H9 (cell line): ENCODE data around the gene AGL. TPM values are rescaled to one million over a fixed set of nuclear protein-coding genes. Genes with fewer than 3 reads are reported as not detected.
"Not testable (repeated sequence)": the region's sequence is repeated elsewhere in the genome, so short reads cannot be mapped to it uniquely, and the experiment has no call there.

Experiments used
- DNase-seq: peaks from one replicate; pipeline ENCODE4 v3.0.0-alpha.2; 2017
- H2AFZ ChIP-seq: one replicate; pipeline ENCODE4 v1.6.1; 2013; ENCODE audit warnings: mild to moderate bottlenecking, low read length, control low read depth, moderate library complexity
- H2AK5ac ChIP-seq: 2 replicates; pipeline ENCODE4 v1.6.1; 2013; ENCODE audit warnings: low read length, control low read depth, mixed read lengths; ENCODE audit not compliant: insufficient read length
- H2BK120ac ChIP-seq: one replicate; pipeline ENCODE4 v1.6.1; 2013; ENCODE audit warnings: low read depth, mild to moderate bottlenecking, low read length, control low read depth, inconsistent platforms; ENCODE audit not compliant: poor library complexity, severe bottlenecking
- H2BK12ac ChIP-seq: 2 replicates; pipeline ENCODE4 v1.6.1; 2013; ENCODE audit warnings: low read length, control low read depth, mixed read lengths, low read depth; ENCODE audit not compliant: insufficient read length
- H2BK15ac ChIP-seq: 2 replicates; pipeline ENCODE4 v1.6.1; 2013; ENCODE audit warnings: low read depth, low read length, control low read depth
- H2BK20ac ChIP-seq: one replicate; pipeline ENCODE4 v1.6.1; 2013; ENCODE audit warnings: low read depth, mild to moderate bottlenecking, low read length, control low read depth, inconsistent platforms; ENCODE audit not compliant: poor library complexity, severe bottlenecking
- H2BK5ac ChIP-seq: 2 replicates; pipeline ENCODE4 v1.6.1; 2013; ENCODE audit warnings: low read length, control low read depth, mixed read lengths; ENCODE audit not compliant: insufficient read length
- H3K14ac ChIP-seq: 2 replicates; pipeline ENCODE4 v1.6.1; 2013; ENCODE audit warnings: low read length, control low read depth; ENCODE audit not compliant: insufficient read depth
- H3K18ac ChIP-seq: 2 replicates; pipeline ENCODE4 v1.6.1; 2013; ENCODE audit warnings: low read depth, mild to moderate bottlenecking, mixed read lengths, low read length, control low read depth; ENCODE audit not compliant: insufficient read length
- H3K23ac ChIP-seq: 2 replicates; pipeline ENCODE4 v1.6.1; 2013; ENCODE audit warnings: low read length, control low read depth, mixed read lengths, low read depth; ENCODE audit not compliant: insufficient read length
- H3K23me2 ChIP-seq: 2 replicates; pipeline ENCODE4 v1.6.1; 2013; ENCODE audit warnings: low read depth, mild to moderate bottlenecking, mixed read lengths, low read length, control low read depth; ENCODE audit not compliant: insufficient read length, poor library complexity, severe bottlenecking
- H3K27ac ChIP-seq: 2 replicates; pipeline ENCODE4 v1.5.1; 2013; ENCODE audit warnings: low read length, control low read depth, mixed read lengths, low read depth; ENCODE audit not compliant: insufficient read length
- H3K27me3 ChIP-seq: 2 replicates; pipeline ENCODE4 v1.6.1; 2013; ENCODE audit warnings: low read length, control low read depth, inconsistent platforms; ENCODE audit not compliant: insufficient read depth
- H3K4ac ChIP-seq: 2 replicates; pipeline ENCODE4 v1.6.1; 2013; ENCODE audit warnings: low read depth, mild to moderate bottlenecking, control low read depth, inconsistent platforms, low read length, moderate library complexity
- H3K4me1 ChIP-seq: 2 replicates; pipeline ENCODE4 v1.6.1; 2013; ENCODE audit warnings: low read length, control low read depth, inconsistent platforms; ENCODE audit not compliant: insufficient read depth
- H3K4me2 ChIP-seq: 2 replicates; pipeline ENCODE4 v1.6.1; 2013; ENCODE audit warnings: low read length, control low read depth, mixed read lengths; ENCODE audit not compliant: insufficient read length, insufficient read depth
- H3K56ac ChIP-seq: 2 replicates; pipeline ENCODE4 v1.6.1; 2013; ENCODE audit warnings: low read depth, mild to moderate bottlenecking, mixed read lengths, low read length, control low read depth; ENCODE audit not compliant: insufficient read length
- H3K79me1 ChIP-seq: 2 replicates; pipeline ENCODE4 v1.6.1; 2013; ENCODE audit warnings: low read depth, mild to moderate bottlenecking, moderate library complexity, low read length, control low read depth, inconsistent platforms; ENCODE audit not compliant: insufficient read depth, poor library complexity, severe bottlenecking
- H3K79me2 ChIP-seq: 2 replicates; pipeline ENCODE4 v1.6.1; 2013; ENCODE audit warnings: low read length, control low read depth, inconsistent platforms; ENCODE audit not compliant: insufficient read depth
- H3K9ac ChIP-seq: 2 replicates; pipeline ENCODE4 v1.6.1; 2013; ENCODE audit warnings: low read length, control low read depth, mixed read lengths; ENCODE audit not compliant: insufficient read length; ENCODE audit errors: extremely low read depth
- H3K9me3 ChIP-seq: one replicate; pipeline ENCODE4 v1.6.1; 2013; ENCODE audit warnings: low read depth, low read length, inconsistent platforms; ENCODE audit not compliant: control insufficient read depth
- H3T11ph ChIP-seq: one replicate; pipeline ENCODE4 v1.6.1; 2013; ENCODE audit warnings: mild to moderate bottlenecking, low read length, control low read depth, inconsistent platforms
- H4K20me1 ChIP-seq: one replicate; pipeline ENCODE4 v1.6.1; 2013; ENCODE audit not compliant: control insufficient read depth, insufficient read length, insufficient read depth
- H4K5ac ChIP-seq: 2 replicates; pipeline ENCODE4 v1.6.1; 2013; ENCODE audit warnings: low read depth, mild to moderate bottlenecking, mixed read lengths, low read length, control low read depth; ENCODE audit not compliant: insufficient read length
- H4K8ac ChIP-seq: replicated peaks from 2 replicates; pipeline ENCODE4 v1.6.1; 2013; ENCODE audit warnings: low read length, control low read depth, mixed read lengths, low read depth; ENCODE audit not compliant: insufficient read length
- H4K91ac ChIP-seq: 2 replicates; pipeline ENCODE4 v1.6.1; 2013; ENCODE audit warnings: low read depth, mild to moderate bottlenecking, moderate library complexity, mixed read lengths, low read length, control low read depth; ENCODE audit not compliant: insufficient read length
- H3K27ac Mint-ChIP-seq, 3 experiments: 2 replicates in 2 of 3; 3 replicates in 1 of 3; pipeline ENCODE4 v1.8.0; 2020 to 2021; ENCODE audit warnings: mixed read lengths in 3 of 3, mild to moderate bottlenecking in 1 of 3, moderate library complexity in 1 of 3
- H3K27me3 Mint-ChIP-seq: 2 replicates; pipeline ENCODE4 v1.8.0; 2021; ENCODE audit warnings: low read depth, mild to moderate bottlenecking, moderate library complexity, mixed read lengths
- H3K36me3 Mint-ChIP-seq, 3 experiments: 2 replicates in 2 of 3; 3 replicates in 1 of 3; pipeline ENCODE4 v1.8.0; 2020 to 2021; ENCODE audit warnings: low read depth in 3 of 3, mixed read lengths in 3 of 3; ENCODE audit not compliant: insufficient read depth in 1 of 3
- H3K4me1 Mint-ChIP-seq, 2 experiments: 2 replicates each; pipeline ENCODE4 v1.8.0; 2020; ENCODE audit warnings: mixed read lengths in 2 of 2
- H3K4me3 Mint-ChIP-seq, 2 experiments: 2 replicates in 1 of 2; 3 replicates in 1 of 2; pipeline ENCODE4 v1.8.0; 2020 to 2021; ENCODE audit warnings: mild to moderate bottlenecking in 2 of 2, mixed read lengths in 2 of 2, moderate library complexity in 1 of 2
- H3K9me3 Mint-ChIP-seq, 2 experiments: 2 replicates in 1 of 2; 3 replicates in 1 of 2; pipeline ENCODE4 v1.8.0; 2020; ENCODE audit warnings: mild to moderate bottlenecking in 2 of 2, mixed read lengths in 2 of 2, moderate library complexity in 1 of 2
- WGBS: extraction: QIAGEN DNeasy Blood & Tissue Kit; methylation state at CpG from one replicate; pipeline ENCODE4 v1.1.7; 2013; ENCODE audit warnings: missing lambda C conversion rate, low lambda C conversion rate, mixed read lengths; ENCODE audit not compliant: insufficient read length; ENCODE audit errors: extremely low coverage; 5-methylcytosine and 5-hydroxymethylcytosine counted together
- total RNA-seq: library from RNA; stranded (reverse); gene quantifications from 2 replicates; pipeline ENCODE4 v1.2.1, GENCODE V29; 2021

Gene AGL
- total RNA-seq, 1 experiment from 2014 or later: 24.0 TPM

DNA sequence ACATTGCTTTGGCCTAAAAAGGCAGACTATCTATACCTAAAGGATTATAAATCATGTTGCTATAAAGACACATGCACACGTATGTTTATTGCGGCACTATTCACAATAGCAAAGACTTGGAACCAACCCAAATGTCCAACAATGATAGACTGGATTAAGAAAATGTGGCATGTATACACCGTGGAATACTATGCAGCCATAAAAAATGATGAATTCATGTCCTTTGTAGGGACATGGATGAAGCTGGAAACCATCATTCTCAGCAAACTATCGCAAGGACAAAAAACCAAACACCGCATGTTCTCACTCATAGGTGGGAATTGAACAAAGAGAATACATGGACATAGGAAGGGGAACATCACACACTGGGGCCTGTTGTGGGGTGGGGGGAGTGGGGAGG is 110.1 kb downstream of the AGL start:
- H3K14ac ChIP-seq, H3K36me3 Mint-ChIP-seq, H3K27me3 Mint-ChIP-seq, H3K18ac ChIP-seq, H3K79me1 ChIP-seq, H3K9me3 ChIP-seq, H4K91ac ChIP-seq, H3K4me1 ChIP-seq, H3K23ac ChIP-seq, H3K4me3 Mint-ChIP-seq, H3K4me2 ChIP-seq, H4K8ac ChIP-seq, H2BK20ac ChIP-seq, H3K56ac ChIP-seq, H2AFZ ChIP-seq, H2BK120ac ChIP-seq, H3K79me2 ChIP-seq, H4K5ac ChIP-seq, H2BK15ac ChIP-seq, H4K20me1 ChIP-seq, H2BK5ac ChIP-seq, DNase-seq, H2AK5ac ChIP-seq, H3K23me2 ChIP-seq, H3K27ac Mint-ChIP-seq, H3K9ac ChIP-seq, H2BK12ac ChIP-seq, H3T11ph ChIP-seq, H3K27me3 ChIP-seq, H3K9me3 Mint-ChIP-seq, H3K4ac ChIP-seq, H3K27ac ChIP-seq: not testable (repeated sequence)
- WGBS: no CpG with 5 or more reads among the region's 5 CpGs
- H3K4me1 Mint-ChIP-seq: peaks cover 10 to 14% of the 10 kb centered on the region in 2 experiments
